Activated CD4-positive, alpha-beta T cell treated with anti-CD3 and anti-CD28 coated beads, Interleukin-2, amount 10 ng/mL, durations not matched to agents 7 days and 5 days (primary cell): ENCODE results near the gene RTKN. TPM values are rescaled to one million over a fixed set of nuclear protein-coding genes. Genes with fewer than 3 reads are reported as not detected.
"Not testable (repeated sequence)": the region's sequence is repeated elsewhere in the genome, so short reads cannot be mapped to it uniquely, and the experiment has no call there.

Experiments used
- CTCF ChIA-PET: fragments of 350-600 bp; sonication (Branson Sonifier 250); formaldehyde crosslinking; loops from one replicate; lab custom pipeline; 2021; ENCODE audit warnings: antibody characterized with exemption; lab: Charles Lee
- POLR2A ChIA-PET: fragments of 350-600 bp; sonication (Branson Sonifier 250); formaldehyde crosslinking; loops from one replicate; lab custom pipeline; 2021; ENCODE audit warnings: antibody characterized with exemption; lab: Charles Lee
- DNase-seq: peaks from one replicate; pipeline ENCODE4 v3.0.0-alpha.2; 2020
- H3K27ac Mint-ChIP-seq: one replicate; pipeline ENCODE4 v1.8.0; 2021; ENCODE audit warnings: mild to moderate bottlenecking, moderate library complexity, mixed read lengths
- H3K27me3 Mint-ChIP-seq: one replicate; pipeline ENCODE4 v1.8.0; 2021; ENCODE audit warnings: mixed read lengths
- H3K36me3 Mint-ChIP-seq: one replicate; pipeline ENCODE4 v1.8.0; 2021; ENCODE audit warnings: low read depth, mixed read lengths
- H3K4me1 Mint-ChIP-seq: one replicate; pipeline ENCODE4 v1.8.0; 2021; ENCODE audit warnings: mixed read lengths
- H3K4me3 Mint-ChIP-seq: one replicate; pipeline ENCODE4 v1.8.0; 2021; ENCODE audit warnings: mild to moderate bottlenecking, moderate library complexity, mixed read lengths
- H3K9me3 Mint-ChIP-seq: one replicate; pipeline ENCODE4 v1.8.0; 2021; ENCODE audit warnings: mixed read lengths
- total RNA-seq, 2 experiments: library from RNA; stranded (reverse); gene quantifications; one replicate each; pipeline ENCODE4 v1.2.3, GENCODE V29; 2021

Gene RTKN
- total RNA-seq = under 1 TPM; 0.62 to 0.82 TPM

DNA sequence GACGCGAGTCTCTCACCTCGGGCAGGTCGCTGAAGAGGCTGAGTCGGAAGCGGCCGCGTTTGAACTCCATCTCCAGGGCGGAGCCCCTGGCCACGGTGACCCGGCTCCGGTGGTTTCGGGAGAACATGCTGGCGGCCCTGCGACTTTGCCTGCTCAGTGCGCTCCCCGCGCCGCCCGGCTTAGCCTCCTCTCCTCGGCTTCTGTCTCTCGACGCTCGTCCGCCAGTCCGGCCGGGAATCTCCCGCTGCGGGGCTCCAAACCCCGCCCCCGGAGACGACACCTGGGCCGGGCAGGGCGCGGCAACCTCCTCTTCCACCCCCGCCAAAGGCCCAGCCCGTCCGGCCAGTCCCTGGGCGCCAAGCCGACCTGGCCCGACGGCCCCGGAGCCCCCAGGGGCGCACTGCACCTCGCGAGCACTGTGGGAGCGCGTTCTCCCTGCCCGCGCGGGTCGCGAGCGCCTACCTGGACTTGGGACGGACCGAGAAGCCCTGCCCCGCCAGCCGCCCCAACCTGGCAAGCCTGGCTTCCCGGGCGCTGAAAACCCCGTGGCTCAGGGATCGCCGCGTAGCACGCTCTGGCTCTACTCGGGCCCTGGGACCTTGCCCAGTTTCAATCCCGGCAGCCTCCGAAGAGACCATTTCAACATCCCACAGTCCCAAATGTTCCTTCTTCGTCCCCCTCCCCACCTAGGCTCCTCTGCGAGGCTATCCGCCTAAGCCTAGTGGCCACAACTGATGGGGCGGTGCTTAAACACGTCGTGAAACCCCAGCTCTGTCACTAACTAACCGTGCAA, at the start of gene RTKN:
TSS of gene RTKN (minus strand) at position 248 of the 793 bp plus-strand sequence. CDS start at position 127, 121 bp downstream.
- POLR2A ChIA-PET = no interaction called here
- DNase-seq = no peak
- H3K4me1 Mint-ChIP-seq = peaks cover 9% of the 10 kb centered on the region
- peaks cover 46% of the 10 kb centered on the region for H3K27me3 Mint-ChIP-seq
- no peaks in the 10 kb centered on the region for H3K9me3 Mint-ChIP-seq
- peak within 1 kb of the TSS; percentile 55 for H3K4me3 Mint-ChIP-seq
- H3K27ac Mint-ChIP-seq = no peak within 1 kb of the TSS
- H3K36me3 Mint-ChIP-seq = no peaks in the 10 kb centered on the region
- CTCF ChIA-PET = interaction anchor here (0.9 to 1.8 kb wide), 4 partner anchors 9 to 145 kb away, joined by 3 to 6 read pairs (median 4); no protein-coding TSS in a partner anchor

- CTCF ChIA-PET = interaction anchor here (1.0 to 1.8 kb wide), 4 partner anchors 9 to 98 kb away, joined by 3 to 5 read pairs (median 4); partner anchors contain the start of genes LBX2 and MRPL53
- Mint-ChIP-seq H3K4me1 (peaks cover 8% of the 10 kb centered on the region), H3K4me3 (no peak overlapping the region), H3K27me3 (no peaks in the 10 kb centered on the region), H3K36me3 (peaks cover 34% of the 10 kb centered on the region), H3K9me3 (no peaks in the 10 kb centered on the region), H3K27ac (no peak overlapping the region)
- POLR2A ChIA-PET = no interaction called here
- DNase-seq = no peak
Measured at GRCh38 chr2:74489906-74490305, 48.2 kb upstream of the RTKN start.

DNA sequence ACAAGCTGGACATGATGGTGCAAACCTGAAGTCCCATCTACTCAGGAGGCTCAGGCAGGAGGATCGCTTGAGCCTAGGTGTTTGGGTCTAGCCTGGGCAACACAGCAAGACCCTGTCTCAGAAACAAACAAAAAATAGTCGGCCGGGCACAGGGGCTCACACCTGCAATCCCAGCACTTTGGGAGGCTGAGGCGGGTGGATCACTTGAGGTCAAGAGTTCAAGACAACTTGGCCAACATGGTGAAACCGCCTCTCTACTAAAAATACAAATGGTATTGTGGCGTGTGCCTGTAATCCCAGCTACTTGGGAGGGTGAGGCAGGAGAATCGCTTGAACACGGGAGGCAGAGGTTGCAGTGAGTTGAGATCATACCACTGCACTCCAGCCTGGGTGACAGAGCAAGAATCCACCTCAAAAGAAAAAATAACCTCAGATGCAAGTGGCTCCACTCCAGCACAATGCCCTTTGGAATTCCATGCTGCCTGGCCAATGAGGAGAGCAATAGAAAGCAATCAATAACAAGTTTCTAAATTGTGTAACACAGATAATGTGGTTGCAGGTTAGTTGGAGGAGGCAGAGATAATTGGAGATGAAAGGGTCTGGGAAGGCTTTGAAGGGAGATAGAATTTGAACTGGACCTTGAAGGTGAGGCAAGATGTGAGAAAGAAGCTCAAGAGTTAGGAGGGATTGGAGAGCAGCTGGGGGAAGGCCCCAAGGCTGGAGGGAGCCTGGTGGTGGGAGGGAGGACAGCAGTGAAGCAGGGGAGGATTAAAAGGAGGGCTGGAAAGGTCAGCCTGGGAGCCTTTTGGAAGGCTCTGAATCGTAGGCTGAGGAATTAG, 47.1 kb upstream of the RTKN start:
- no peaks in the 10 kb centered on the region for H3K9me3 Mint-ChIP-seq
- no peaks in the 10 kb centered on the region for H3K27me3 Mint-ChIP-seq
- H3K4me3 Mint-ChIP-seq = no peak overlapping the region
- peaks cover 9% of the 10 kb centered on the region for H3K4me1 Mint-ChIP-seq
- no peak overlapping the region for H3K27ac Mint-ChIP-seq
- ChIA-PET POLR2A (no interaction called here), CTCF (interaction anchor here (0.7 to 1.8 kb wide), 5 partner anchors 12 to 129 kb away, joined by 3 to 5 read pairs (median 3); no protein-coding TSS in a partner anchor)
- peaks cover 28% of the 10 kb centered on the region for H3K36me3 Mint-ChIP-seq
- DNase-seq = no peak

DNA sequence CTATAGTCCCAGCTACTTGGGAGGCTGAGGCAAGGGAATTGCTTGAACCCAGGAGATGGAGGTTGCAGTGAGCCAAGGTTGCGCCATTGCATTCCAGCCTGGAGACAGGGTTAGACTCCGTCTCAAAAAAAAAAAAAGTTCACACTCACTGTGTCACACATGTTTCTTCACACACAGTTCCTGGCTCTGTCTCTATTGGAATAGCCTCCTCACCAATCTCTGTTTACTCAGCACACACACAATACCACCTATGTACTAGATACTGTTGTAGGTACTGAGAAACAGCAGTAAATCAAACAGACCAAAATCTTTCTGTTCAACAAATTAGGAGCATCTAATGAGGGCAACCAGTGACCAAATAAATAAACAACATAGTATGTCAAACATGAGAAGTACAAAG, 44.4 kb upstream of the RTKN start:
- Mint-ChIP-seq H3K36me3 (peaks cover 20% of the 10 kb centered on the region), H3K27ac (no peak overlapping the region), H3K4me1 (peaks cover 21% of the 10 kb centered on the region), H3K27me3 (no peaks in the 10 kb centered on the region), H3K4me3 (no peak overlapping the region), H3K9me3 (no peaks in the 10 kb centered on the region)
- no peak for DNase-seq
- ChIA-PET CTCF (interaction anchor here (0.6 to 1.2 kb wide), 3 partner anchors 36 to 104 kb away, joined by 3 to 4 read pairs (median 3); no protein-coding TSS in a partner anchor), POLR2A (no interaction called here)

GRCh38 chr2:74483675-74484164, 42.0 kb upstream of the RTKN start:
- H3K9me3 Mint-ChIP-seq, DNase-seq, H3K27me3 Mint-ChIP-seq: not testable (repeated sequence)
- POLR2A ChIA-PET = interaction anchor here (0.7 to 0.9 kb wide), 2 partner anchors 43 to 92 kb away, joined by 4 read pairs; no protein-coding TSS in a partner anchor
- H3K4me3 Mint-ChIP-seq = peak overlapping the region; percentile 99
- H3K4me1 Mint-ChIP-seq = peaks cover 40% of the 10 kb centered on the region
- H3K36me3 Mint-ChIP-seq = peaks cover 31% of the 10 kb centered on the region
- peak overlapping the region; percentile 99 for H3K27ac Mint-ChIP-seq
- CTCF ChIA-PET = interaction anchor here (0.6 to 6.0 kb wide), 25 partner anchors 9 to 335 kb away, joined by 3 to 66 read pairs (median 4); partner anchors contain the start of genes AUP1, DQX1, HTRA2 and INO80B

- H3K4me3 Mint-ChIP-seq = peak within 1 kb of the TSS; percentile 99
- H3K4me1 Mint-ChIP-seq = peaks cover 40% of the 10 kb centered on the region
- H3K36me3 Mint-ChIP-seq = peaks cover 31% of the 10 kb centered on the region
- H3K9me3 Mint-ChIP-seq = no peaks in the 10 kb centered on the region
- peak within 1 kb of the TSS; percentile 99 for H3K27ac Mint-ChIP-seq
- DNase-seq = peak; percentile 96
- H3K27me3 Mint-ChIP-seq = no peaks in the 10 kb centered on the region
- ChIA-PET POLR2A (interaction anchor here (1.2 kb wide), 1 partner anchor 24 kb away, joined by 3 read pairs; the partner anchor contains the start of gene PCGF1), CTCF (interaction anchor here (0.7 to 6.0 kb wide), 27 partner anchors 9 to 106 kb away, joined by 3 to 66 read pairs (median 5); partner anchors contain the start of genes AUP1, DQX1, HTRA2 and INO80B)
Measured at GRCh38 chr2:74482801-74483674, 41.3 kb upstream of the RTKN start, which contains the start of the genes CCDC142 and TTC31. TSS of gene CCDC142 (minus strand) at chr2:74482998. CDS start at chr2:74482837, 161 bp downstream. TSS of gene TTC31 (plus strand) at chr2:74483081. CDS start at chr2:74483096, 15 bp downstream.

- peak overlapping the region; percentile 99 for H3K4me3 Mint-ChIP-seq
- H3K27me3 Mint-ChIP-seq = no peaks in the 10 kb centered on the region
- ChIA-PET CTCF (interaction anchor here (1.0 to 6.0 kb wide), 23 partner anchors 8 to 654 kb away, joined by 3 to 66 read pairs (median 6); partner anchors contain the start of genes C2orf81, INO80B, LBX2 and MOGS), POLR2A (interaction anchor here (0.8 to 1.2 kb wide), 2 partner anchors 10 to 25 kb away, joined by 3 to 5 read pairs; partner anchors contain the start of genes MRPL53 and PCGF1)
- peak; percentile 62 for DNase-seq
- peak overlapping the region; percentile 99 for H3K27ac Mint-ChIP-seq
- H3K36me3 Mint-ChIP-seq = peaks cover 37% of the 10 kb centered on the region
- H3K9me3 Mint-ChIP-seq = no peaks in the 10 kb centered on the region
- peaks cover 46% of the 10 kb centered on the region for H3K4me1 Mint-ChIP-seq
Measured at GRCh38 chr2:74481961-74482800, 40.4 kb upstream of the RTKN start.

- peaks cover 33% of the 10 kb centered on the region for H3K36me3 Mint-ChIP-seq
- no peak overlapping the region for H3K27ac Mint-ChIP-seq
- H3K9me3 Mint-ChIP-seq = no peaks in the 10 kb centered on the region
- POLR2A ChIA-PET = no interaction called here
- H3K4me3 Mint-ChIP-seq = peak overlapping the region; percentile 99
- peaks cover 47% of the 10 kb centered on the region for H3K4me1 Mint-ChIP-seq
- DNase-seq = no peak
- CTCF ChIA-PET = interaction anchor here (0.9 to 6.0 kb wide), 16 partner anchors 9 to 653 kb away, joined by 3 to 66 read pairs (median 11); partner anchors contain the start of genes C2orf81, INO80B, LBX2 and MOGS
- H3K27me3 Mint-ChIP-seq = no peaks in the 10 kb centered on the region
Measured at GRCh38 chr2:74481431-74481830, 39.7 kb upstream of the RTKN start.

GRCh38 chr2:74474899-74475298, 33.2 kb upstream of the RTKN start:
- Mint-ChIP-seq H3K36me3 (peaks cover 37% of the 10 kb centered on the region), H3K4me1 (peaks cover 45% of the 10 kb centered on the region), H3K4me3 (no peak overlapping the region), H3K27ac (no peak overlapping the region), H3K9me3 (no peaks in the 10 kb centered on the region), H3K27me3 (no peaks in the 10 kb centered on the region)
- POLR2A ChIA-PET = interaction anchor here (0.6 to 1.2 kb wide), 2 partner anchors 17 to 174 kb away, joined by 4 to 5 read pairs; partner anchors contain the start of gene WBP1
- no peak for DNase-seq
- CTCF ChIA-PET = interaction anchor here (0.9 to 1.6 kb wide), 4 partner anchors 8 to 113 kb away, joined by 3 to 8 read pairs (median 5); no protein-coding TSS in a partner anchor

DNA sequence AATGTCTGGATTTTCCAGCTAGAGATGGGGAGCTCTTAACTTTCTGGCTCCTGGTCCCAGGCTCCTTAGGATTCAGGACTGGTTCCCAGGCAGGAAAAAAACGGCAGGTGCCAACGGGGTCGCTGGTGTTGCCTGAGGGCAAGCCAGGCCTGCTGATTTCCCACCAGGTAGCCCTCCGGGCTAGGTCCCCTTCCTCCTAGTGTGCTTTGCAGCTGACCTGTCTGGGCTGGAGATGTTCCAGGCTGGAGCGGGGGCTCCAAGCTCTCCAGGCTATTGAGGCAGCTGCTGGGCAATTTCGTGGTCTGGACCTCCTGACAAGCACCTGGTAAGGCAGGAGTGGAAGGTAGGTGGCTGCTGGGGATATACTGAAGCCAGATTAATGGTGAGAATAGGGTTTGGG, 32.7 kb upstream of the RTKN start:
- no peaks in the 10 kb centered on the region for H3K27me3 Mint-ChIP-seq
- H3K9me3 Mint-ChIP-seq = no peaks in the 10 kb centered on the region
- H3K4me1 Mint-ChIP-seq = peaks cover 43% of the 10 kb centered on the region
- no peak for DNase-seq
- ChIA-PET POLR2A (interaction anchor here (0.6 kb wide), 1 partner anchor 174 kb away, joined by 4 read pairs; no protein-coding TSS in a partner anchor), CTCF (interaction anchor here (0.8 to 1.5 kb wide), 2 partner anchors 9 to 13 kb away, joined by 4 to 5 read pairs; partner anchors contain the start of genes CCDC142 and TTC31)
- H3K27ac Mint-ChIP-seq = no peak overlapping the region
- peaks cover 33% of the 10 kb centered on the region for H3K36me3 Mint-ChIP-seq
- H3K4me3 Mint-ChIP-seq = no peak overlapping the region
